Upper lobe of left lung (tissue), 6 donors: ENCODE data around the gene RNF144B. TPM values are rescaled to one million over a fixed set of nuclear protein-coding genes. Genes with fewer than 3 reads are reported as not detected.

Source experiments
- ATAC-seq, 2 donors: fragments of 200-7000 bp; cut with Tn5 transposase; one replicate each; pipeline ENCODE4 v1.9.1; 2022; ENCODE audit warnings: mild to moderate bottlenecking in 2 of 2, moderate library complexity in 2 of 2; ENCODE audit not compliant: low FRiP score in 2 of 2
- DNase-seq, 2 donors: peaks; one replicate each; pipeline ENCODE4 v3.0.0-alpha.2; 2019 to 2020
- H3K27ac ChIP-seq, 4 donors: fragments of 200-600 bp; sonication (generic); one replicate each; pipeline ENCODE4 v1.5.1; 2016 to 2019
- H3K27me3 ChIP-seq, 4 donors: fragments of 200-600 bp; sonication (generic); one replicate each; pipeline ENCODE4 v1.5.1; 2017 to 2019
- H3K36me3 ChIP-seq, 4 donors: fragments of 200-600 bp; sonication (generic); one replicate each; pipeline ENCODE4 v1.5.1; 2016 to 2019
- H3K4me1 ChIP-seq, 4 donors: fragments of 200-600 bp; sonication (generic); one replicate each; pipeline ENCODE4 v1.5.1; 2018 to 2019
- H3K4me3 ChIP-seq, 4 donors: fragments of 200-600 bp; sonication (generic); one replicate each; pipeline ENCODE4 v1.5.1; 2017 to 2019; ENCODE audit warnings: mild to moderate bottlenecking in 2 of 4, moderate library complexity in 1 of 4
- H3K9me3 ChIP-seq, 4 donors: fragments of 200-600 bp; sonication (generic); one replicate each; pipeline ENCODE4 v1.5.1; 2018 to 2019
- CTCF ChIP-seq, 6 experiments: fragments of 450-650 bp in 4 of 6; fragments of 200-600 bp in 2 of 6; sonication (generic) in 2 of 6; IDR thresholded peaks; one replicate each; pipeline ENCODE4 v1.5.1; 2016 to 2019; ENCODE audit warnings: antibody characterized with exemption in 6 of 6
- EP300 ChIP-seq, 4 donors: sonication (generic); formaldehyde crosslinking; IDR thresholded peaks; one replicate each; pipeline ENCODE4 v1.5.1; 2017; ENCODE audit warnings: antibody characterized with exemption in 4 of 4, control low read depth in 2 of 4
- POLR2A ChIP-seq, 4 donors: fragments of 450-650 bp; IDR thresholded peaks; one replicate each; pipeline ENCODE4 v1.5.1; 2016 to 2017; ENCODE audit warnings: antibody characterized with exemption in 4 of 4, mild to moderate bottlenecking in 2 of 4
- POLR2AphosphoS5 ChIP-seq, 2 donors: sonication (generic); formaldehyde crosslinking; IDR thresholded peaks; one replicate each; pipeline ENCODE4 v1.5.1; 2017; ENCODE audit warnings: antibody characterized with exemption in 2 of 2
- WGBS, 2 donors: methylation state at CpG; one replicate each; pipeline ENCODE4 v1.1.5; 2017 to 2018; 5-methylcytosine and 5-hydroxymethylcytosine counted together
- total RNA-seq, 6 donors: library from RNA; depleted of rRNA in 4 of 6; stranded (reverse); fragments of >200 nt in 4 of 6; gene quantifications; one replicate each; pipeline versions ENCODE4 v1.1.0 to v1.2.1, GENCODE V29; 2016 to 2021
- donor health status: DM: no; HTN: no; CAD: no; lungs with moderate emphysema.
- donor health status: DM: no; HTN: yes; CAD: no; lungs with severe emphysema.

Gene RNF144B
- total RNA-seq, 6 donors from 2014 or later: 46.1 to 105 (median 55.8) TPM

DNA sequence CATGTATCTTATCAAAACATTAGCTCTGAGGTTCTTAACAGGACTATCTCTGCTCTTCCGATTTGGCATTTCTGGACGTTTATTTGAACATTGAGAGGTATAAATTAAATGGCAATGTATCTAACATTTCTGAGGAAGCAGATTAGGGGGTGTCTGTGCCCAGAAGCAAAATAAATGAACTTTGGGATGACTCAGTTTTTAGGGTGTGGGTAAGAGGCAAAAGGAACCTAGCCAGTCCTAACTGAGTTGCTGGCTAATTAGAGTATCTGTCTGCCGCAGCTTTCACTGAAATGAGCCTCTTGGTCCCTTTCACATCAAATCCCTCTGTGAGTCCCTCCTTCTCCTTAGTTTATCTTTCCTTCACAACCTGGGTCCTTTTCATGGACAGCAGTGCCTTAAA lies 1.1 kb downstream of the RNF144B start:
- WGBS, 2 donors: 2 to 11% methylated on average over 3 of the region's 3 CpGs
- Histone ChIP-seq H3K9me3 (no peaks in the 10 kb centered on the region), H3K27ac (peak overlapping the region; percentile 86 to 92 (median 90)), H3K27me3 (no peaks in the 10 kb centered on the region), H3K36me3 (no peaks in the 10 kb centered on the region), H3K4me3 (peak overlapping the region; percentile 62 to 79 (median 70)), H3K4me1 (peaks cover 25 to 56% (median 37%) of the 10 kb centered on the region in 4 donors)
- ATAC-seq: peak in 1 of 2 donors; percentile 39
- no peak for DNase-seq
- peak in 1 of 4 donors; percentile 26 for TF ChIP-seq POLR2A (IDR thresholded peaks at IDR 0.05)
- TF ChIP-seq POLR2AphosphoS5 (IDR thresholded peaks at IDR 0.05): no peak

DNA sequence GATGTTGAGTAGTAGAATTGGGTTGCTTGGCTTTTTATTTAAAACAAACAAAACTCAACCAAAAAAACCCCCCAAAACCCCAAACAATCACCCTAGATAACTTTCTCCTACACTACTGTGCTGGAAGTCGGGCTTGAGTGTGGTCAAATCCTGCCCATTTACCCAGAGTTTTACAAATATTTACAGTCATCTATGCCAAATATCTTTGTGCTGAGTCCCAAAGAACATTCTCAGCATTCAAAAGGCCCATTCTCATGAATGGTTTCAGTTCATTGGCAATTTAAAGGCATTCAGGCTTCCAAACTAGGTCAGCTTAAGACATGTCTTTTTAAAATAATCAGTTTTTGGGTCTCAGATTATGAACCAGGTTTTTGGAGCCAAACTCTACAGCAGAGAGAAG lies 1.8 kb downstream of the RNF144B start:
- DNase-seq (no peak), ATAC-seq (no peak)
- H3K4me1 ChIP-seq: peaks cover 27 to 63% (median 38%) of the 10 kb centered on the region in 4 donors
- H3K9me3 ChIP-seq: no peaks in the 10 kb centered on the region
- H3K4me3 ChIP-seq: peak overlapping the region; percentile 62 to 79 (median 70)
- 17 to 46% methylated on average over 1 of the region's 1 CpG for WGBS, 2 donors
- H3K27me3 ChIP-seq: no peaks in the 10 kb centered on the region
- no peak for TF ChIP-seq CTCF (IDR thresholded peaks at IDR 0.05)
- no peak for TF ChIP-seq POLR2A (IDR thresholded peaks at IDR 0.05)
- no peak for TF ChIP-seq POLR2AphosphoS5 (IDR thresholded peaks at IDR 0.05)
- TF ChIP-seq EP300 (IDR thresholded peaks at IDR 0.05): peak in 1 of 4 donors; percentile 36
- H3K27ac ChIP-seq: peak overlapping the region; percentile 86 to 92 (median 90)
- no peaks in the 10 kb centered on the region for H3K36me3 ChIP-seq

- no peaks in the 10 kb centered on the region for H3K9me3 ChIP-seq
- DNase-seq (no peak), ATAC-seq (no peak)
- TF ChIP-seq POLR2AphosphoS5 (IDR thresholded peaks at IDR 0.05) (no peak), CTCF (IDR thresholded peaks at IDR 0.05) (no peak), EP300 (IDR thresholded peaks at IDR 0.05) (no peak), POLR2A (IDR thresholded peaks at IDR 0.05) (no peak)
- WGBS, 2 donors: 9 to 22% methylated on average over 2 of the region's 2 CpGs
- H3K27ac ChIP-seq: peak overlapping the region; percentile 86 to 92 (median 90)
- H3K4me1 ChIP-seq: peaks cover 32 to 67% (median 41%) of the 10 kb centered on the region in 4 donors
- H3K4me3 ChIP-seq: peak overlapping the region; percentile 62 to 79 (median 70)
- H3K36me3 ChIP-seq: no peaks in the 10 kb centered on the region
- no peaks in the 10 kb centered on the region for H3K27me3 ChIP-seq
Measured at GRCh38 chr6:18389479-18389878, 2.3 kb downstream of the RNF144B start.

- Histone ChIP-seq H3K27ac (peak overlapping the region; percentile 86 to 92 (median 90)), H3K4me1 (peaks cover 32 to 77% (median 43%) of the 10 kb centered on the region in 4 donors), H3K27me3 (no peaks in the 10 kb centered on the region), H3K9me3 (no peaks in the 10 kb centered on the region), H3K36me3 (no peaks in the 10 kb centered on the region), H3K4me3 (peak overlapping the region in 3 of 4 donors; percentile 62 to 79 (median 63))
- DNase-seq: no peak
- no peak for TF ChIP-seq POLR2A (IDR thresholded peaks at IDR 0.05)
- TF ChIP-seq EP300 (IDR thresholded peaks at IDR 0.05): no peak
- TF ChIP-seq CTCF (IDR thresholded peaks at IDR 0.05): no peak
- no peak for TF ChIP-seq POLR2AphosphoS5 (IDR thresholded peaks at IDR 0.05)
- WGBS, 2 donors: 25 to 46% methylated on average over 2 of the region's 2 CpGs
- ATAC-seq: no peak
Measured at GRCh38 chr6:18390476-18390875, 3.3 kb downstream of the RNF144B start.

DNA sequence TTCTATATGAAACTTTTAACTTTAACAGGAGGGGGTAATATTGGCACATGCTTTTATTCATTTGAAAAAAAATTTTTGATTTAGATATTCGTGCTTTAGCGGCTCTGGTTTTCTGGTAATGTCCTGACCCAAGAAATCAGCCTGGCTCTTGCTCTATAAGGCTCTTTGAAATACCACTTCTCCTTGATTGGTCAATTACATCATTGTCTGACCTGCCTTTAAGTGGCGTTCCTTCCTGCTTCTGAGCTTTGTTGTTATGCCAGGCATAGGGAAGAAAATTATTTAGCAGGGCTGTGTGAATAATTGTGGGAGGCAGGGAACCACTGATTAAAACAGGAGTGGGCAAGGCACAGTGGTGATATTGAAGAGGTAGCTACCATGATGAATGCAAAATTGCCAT lies 3.9 kb downstream of the RNF144B start:
- Histone ChIP-seq H3K27ac (peak overlapping the region in 3 of 4 donors; percentile 61 to 92 (median 86)), H3K4me1 (peaks cover 28 to 79% (median 40%) of the 10 kb centered on the region in 4 donors), H3K36me3 (no peaks in the 10 kb centered on the region), H3K4me3 (peak overlapping the region in 3 of 4 donors; percentile 62 to 79 (median 63)), H3K27me3 (no peaks in the 10 kb centered on the region), H3K9me3 (no peaks in the 10 kb centered on the region)
- 29 to 33% methylated on average over 3 of the region's 3 CpGs for WGBS, 2 donors
- TF ChIP-seq POLR2AphosphoS5 (IDR thresholded peaks at IDR 0.05) (no peak), CTCF (IDR thresholded peaks at IDR 0.05) (no peak), EP300 (IDR thresholded peaks at IDR 0.05) (no peak), POLR2A (IDR thresholded peaks at IDR 0.05) (peak in 1 of 4 donors; percentile 56)
- ATAC-seq (peak in 1 of 2 donors; percentile 34), DNase-seq (peak in 1 of 2 donors; percentile 39)
